GM21526 (cell line): ENCODE data around the gene NBPF9.
"Not testable (repeated sequence)": the region's sequence is repeated elsewhere in the genome, so short reads cannot be mapped to it uniquely, and the experiment has no call there.

ENCODE experiments used
- ATAC-seq: cut with Tn5 transposase; IDR thresholded peaks from one replicate; pipeline ENCODE4 v1.9.1; 2021; ENCODE audit warnings: moderate library complexity; ENCODE audit not compliant: unreplicated experiment, low FRiP score

The NBPF9 gene

GRCh38 chr1:149016626-149017025 lies 86.7 kb downstream of the NBPF9 start:
- not testable (repeated sequence) for ATAC-seq

GRCh38 chr1:149015522-149015921 lies 87.8 kb downstream of the NBPF9 start:
- not testable (repeated sequence) for ATAC-seq

- not testable (repeated sequence) for ATAC-seq
Observed at GRCh38 chr1:149013513-149013912, 89.8 kb downstream of the NBPF9 start.

GRCh38 chr1:149012599-149012998 lies 90.8 kb downstream of the NBPF9 start:
- ATAC-seq: not testable (repeated sequence)

GRCh38 chr1:149009761-149010160 lies 93.6 kb downstream of the NBPF9 start:
- ATAC-seq: not testable (repeated sequence)

GRCh38 chr1:149008769-149009168 lies 94.6 kb downstream of the NBPF9 start:
- ATAC-seq: not testable (repeated sequence)

GRCh38 chr1:149008326-149008725 lies 95.0 kb downstream of the NBPF9 start:
- ATAC-seq: not testable (repeated sequence)
